SK-N-SH (cell line): Measurements from ENCODE around the gene ZNF235. TPM values are rescaled to one million over a fixed set of nuclear protein-coding genes. Genes with fewer than 3 reads are reported as not detected.

Experiments
- CTCF ChIA-PET: fragments of 300-600, 350-600 bp; formaldehyde crosslinking; extraction: SDS; loops from one replicate; lab custom pipeline; 2021; lab: Yijun Ruan, JAX
- POLR2A ChIA-PET: fragments of 350-600 bp; sonication (Branson Sonifier 250); formaldehyde crosslinking; extraction: SDS; loops from one replicate; lab custom pipeline; 2020; ENCODE audit warnings: antibody characterized with exemption, inconsistent platforms; lab: Yijun Ruan, JAX
- DNase-seq: peaks from one replicate; pipeline ENCODE4 v3.0.0; 2012
- H2AFZ ChIP-seq: fragments of 200-600 bp; sonication (generic); 2 replicates; pipeline ENCODE4 v1.8.1; 2016; ENCODE audit warnings: antibody characterized with exemption, mild to moderate bottlenecking, low read depth
- H3F3A ChIP-seq: fragments of 200-600 bp; sonication (generic); replicated peaks from 2 replicates; pipeline ENCODE3; 2016; ENCODE audit warnings: antibody characterized with exemption, mild to moderate bottlenecking; ENCODE audit not compliant: insufficient read depth
- H3K27ac ChIP-seq, 2 experiments: fragments of 200-500 bp in 1 of 2; fragments of 200-600 bp in 1 of 2; sonication (Bioruptor generic) in 1 of 2; sonication (generic), shearing (Covaris generic) in 1 of 2; 2 replicates each; pipeline versions ENCODE4 v1.5.1 to v1.6.1; 2014 to 2016; ENCODE audit warnings: low read depth in 2 of 2, inconsistent platforms in 1 of 2, low read length in 1 of 2, mild to moderate bottlenecking in 1 of 2, mixed read lengths in 1 of 2
- H3K27me3 ChIP-seq: fragments of 200-600 bp; sonication (generic), shearing (Covaris generic); 2 replicates; pipeline ENCODE4 v1.6.1; 2016; ENCODE audit warnings: mixed run types; ENCODE audit not compliant: insufficient read depth
- H3K36me3 ChIP-seq, 2 experiments: fragments of 200-500 bp in 1 of 2; fragments of 200-600 bp in 1 of 2; sonication (Bioruptor generic) in 1 of 2; sonication (generic) in 1 of 2; replicated peaks in 1 of 2; 2 replicates each; pipeline versions ENCODE3 to v1.5.1; 2014 to 2016; ENCODE audit warnings: low read length in 1 of 2, mild to moderate bottlenecking in 1 of 2; ENCODE audit not compliant: insufficient read depth in 2 of 2, control insufficient read depth in 1 of 2
- H3K4me1 ChIP-seq, 2 experiments: fragments of 200-500 bp in 1 of 2; fragments of 200-600 bp in 1 of 2; sonication (Bioruptor generic) in 1 of 2; sonication (generic), shearing (Covaris generic) in 1 of 2; 2 replicates each; pipeline versions ENCODE4 v1.5.1 to v1.6.1; 2014 to 2016; ENCODE audit warnings: low read depth in 1 of 2, low read length in 1 of 2, mixed run types in 1 of 2; ENCODE audit not compliant: insufficient read depth in 2 of 2, control insufficient read depth in 1 of 2
- H3K4me2 ChIP-seq: fragments of 200-600 bp; sonication (generic), shearing (Covaris generic); 2 replicates; pipeline ENCODE4 v1.6.1; 2017; ENCODE audit warnings: mixed run types
- H3K4me3 ChIP-seq, 2 experiments: fragments of 200-500 bp in 1 of 2; fragments of 200-600 bp in 1 of 2; sonication (Bioruptor generic) in 1 of 2; sonication (generic), shearing (Covaris generic) in 1 of 2; 2 replicates each; pipeline versions ENCODE4 v1.5.1 to v1.8.1; 2014 to 2016; ENCODE audit warnings: low read depth in 2 of 2, inconsistent platforms in 1 of 2, low read length in 1 of 2, mild to moderate bottlenecking in 1 of 2, mixed read lengths in 1 of 2, moderate library complexity in 1 of 2
- H3K79me2 ChIP-seq: fragments of 200-600 bp; sonication (generic); 2 replicates; pipeline ENCODE4 v1.8.1; 2017; ENCODE audit warnings: mild to moderate bottlenecking; ENCODE audit not compliant: insufficient read depth
- H3K9ac ChIP-seq: fragments of 200-600 bp; sonication (generic); 2 replicates; pipeline ENCODE4 v1.6.1; 2017; ENCODE audit warnings: mixed run types
- H3K9me2 ChIP-seq: fragments of 200-600 bp; sonication (generic); 2 replicates; pipeline ENCODE4 v1.6.1; 2017; ENCODE audit warnings: mixed run types
- H3K9me3 ChIP-seq: fragments of 200-600 bp; sonication (generic); 2 replicates; pipeline ENCODE4 v1.6.1; 2017; ENCODE audit warnings: mixed run types, mild to moderate bottlenecking, moderate library complexity
- H4K20me1 ChIP-seq: fragments of 200-600 bp; sonication (generic); 2 replicates; pipeline ENCODE4 v1.6.1; 2017; ENCODE audit warnings: mild to moderate bottlenecking, mixed run types; ENCODE audit not compliant: insufficient read depth
- CHD2 ChIP-seq: fragments of 150-350 bp; IDR thresholded peaks from 2 replicates; pipeline ENCODE4 v1.6.1; 2018; ENCODE audit warnings: low read length; ENCODE audit not compliant: partially characterized antibody
- EP300 ChIP-seq, 2 experiments: IDR thresholded peaks; 2 replicates each; pipeline versions ENCODE4 v1.4.0 to v1.6.1; 2012; ENCODE audit warnings: borderline replicate concordance in 1 of 2, low read depth in 1 of 2, low read length in 1 of 2
- EZH2phosphoT487 ChIP-seq: fragments of 200-600 bp; sonication (generic); IDR thresholded peaks from 2 replicates; pipeline ENCODE4 v1.6.1; 2017; ENCODE audit warnings: low read depth, mixed run types, mild to moderate bottlenecking, antibody characterized with exemption, moderate library complexity, borderline replicate concordance
- FOSL2 ChIP-seq: IDR thresholded peaks from 2 replicates; pipeline ENCODE4 v1.4.0; 2012; ENCODE audit warnings: low read depth, mild to moderate bottlenecking, moderate library complexity, borderline replicate concordance
- FOXJ3 ChIP-seq: sonication (generic); formaldehyde crosslinking; IDR thresholded peaks from 2 replicates; pipeline ENCODE4 v1.5.1; 2020; ENCODE audit warnings: mild to moderate bottlenecking, missing genetic modification reagents
- GABPA ChIP-seq: IDR thresholded peaks from 2 replicates; pipeline ENCODE4 v1.4.0; 2012; ENCODE audit warnings: low read depth, mild to moderate bottlenecking
- MEF2A ChIP-seq: IDR thresholded peaks from 2 replicates; pipeline ENCODE4 v1.4.0; 2012; ENCODE audit warnings: low read depth, borderline replicate concordance
- MXI1 ChIP-seq: IDR thresholded peaks from 2 replicates; pipeline ENCODE4 v1.6.1; 2012; ENCODE audit warnings: mild to moderate bottlenecking, low read depth, low read length, improper control_type of control experiment
- RFX5 ChIP-seq: IDR thresholded peaks from 2 replicates; pipeline ENCODE4 v1.6.1; 2012; ENCODE audit warnings: mild to moderate bottlenecking, improper control_type of control experiment, low read length
- RXRA ChIP-seq: IDR thresholded peaks from 2 replicates; pipeline ENCODE4 v1.4.0; 2012; ENCODE audit warnings: low read depth, mild to moderate bottlenecking, borderline replicate concordance
- SMC3 ChIP-seq: IDR thresholded peaks from 2 replicates; pipeline ENCODE4 v1.6.1; 2012; ENCODE audit warnings: low read depth, low read length, improper control_type of control experiment
- TCF12 ChIP-seq: IDR thresholded peaks from 2 replicates; pipeline ENCODE4 v1.4.0; 2012
- TEAD4 ChIP-seq: IDR thresholded peaks from 2 replicates; pipeline ENCODE4 v1.4.0; 2012; ENCODE audit warnings: mild to moderate bottlenecking, borderline replicate concordance; ENCODE audit not compliant: insufficient read depth
- WGBS: methylation state at CpG from one replicate; pipeline ENCODE4 v1.1.6; 2017; ENCODE audit warnings: low lambda C conversion rate; 5-methylcytosine and 5-hydroxymethylcytosine counted together
- polyA plus RNA-seq, 3 experiments: library from polyadenylated mRNA; depleted of rRNA; stranded (reverse); fragments of >200 nt; gene quantifications; 2 replicates each; pipeline ENCODE4 v1.2.3, GENCODE V29; 2012
- TF ChIP-seq, protein P1 (sequence below): fragments of 150-350 bp; IDR thresholded peaks from 2 replicates; pipeline ENCODE4 v1.6.1; 2017; ENCODE audit warnings: antibody characterized with exemption, low read length, low read depth, borderline replicate concordance
- TF ChIP-seq, protein P2 (sequence below): IDR thresholded peaks from 2 replicates; pipeline ENCODE4 v1.4.0; 2012; ENCODE audit warnings: low read depth, borderline replicate concordance
- TF ChIP-seq, protein P3 (sequence below): IDR thresholded peaks from 2 replicates; pipeline ENCODE4 v1.4.0; 2012; ENCODE audit warnings: low read depth, borderline replicate concordance
- TF ChIP-seq, protein P4 (sequence below): IDR thresholded peaks from 2 replicates; pipeline ENCODE4 v1.4.0; 2012; ENCODE audit warnings: low read depth
- TF ChIP-seq, protein P5 (sequence below): fragments of 150-350 bp; IDR thresholded peaks from 2 replicates; pipeline ENCODE4 v1.6.1; 2016; ENCODE audit warnings: mild to moderate bottlenecking, low read depth, low read length

ZNF235 gene
- polyA plus RNA-seq, 1 of the 3 experiments (the other 2 are of a cell fraction): 2.7 TPM

DNA sequence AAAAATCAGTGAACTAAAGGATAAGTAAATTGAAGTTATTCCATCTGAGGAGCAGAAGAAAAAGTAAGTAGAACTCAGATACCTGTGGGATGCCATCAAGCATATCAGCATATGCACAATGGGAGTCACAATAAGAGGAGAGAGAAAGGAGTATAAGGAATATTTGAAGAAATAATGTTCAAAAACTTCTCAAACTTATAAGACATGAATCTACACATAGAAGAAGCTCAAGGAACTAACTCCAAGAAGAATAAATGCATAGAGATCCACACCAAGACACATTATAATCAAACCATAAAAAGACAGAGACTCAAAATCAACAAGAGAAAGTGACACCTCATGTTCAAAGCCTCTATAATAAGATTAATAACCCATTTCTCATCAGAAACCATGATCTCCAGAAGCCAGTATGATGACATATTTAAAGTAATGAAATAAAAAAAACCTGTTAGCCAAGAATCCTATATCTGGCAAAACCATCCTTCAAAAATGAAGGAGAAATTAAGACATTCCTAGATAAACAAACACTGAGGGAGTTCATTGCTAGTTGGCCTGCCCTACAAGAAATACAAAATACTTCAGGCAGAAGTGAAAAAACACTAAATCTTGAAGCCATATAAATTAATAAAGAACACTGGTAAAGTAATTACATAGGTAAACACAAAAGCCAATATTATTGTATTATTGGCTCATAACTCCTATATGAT, 49.0 kb downstream of the ZNF235 start:
- no peaks in the 10 kb centered on the region for H3K79me2 ChIP-seq
- ChIA-PET POLR2A (no interaction called here), CTCF (no interaction called here)
- H3K9me3 ChIP-seq: peaks cover 11% of the 10 kb centered on the region; the same call in 1 of the 2 replicates
- H3K27me3 ChIP-seq: no peaks in the 10 kb centered on the region
- H3K4me2 ChIP-seq: no peak overlapping the region
- H4K20me1 ChIP-seq: no peaks in the 10 kb centered on the region
- no peak overlapping the region for H3K9ac ChIP-seq
- H3K4me3 ChIP-seq: no peak overlapping the region
- no peak overlapping the region for H3K27ac ChIP-seq
- H3K4me1 ChIP-seq: peaks cover 0 to 4% of the 10 kb centered on the region in 2 experiments; a peak in 1 of 4 replicates
- DNase-seq: no peak
- no peaks in the 10 kb centered on the region for H3F3A ChIP-seq
- TF ChIP-seq GABPA (no peak), TEAD4 (no peak), RFX5 (no peak), MEF2A (no peak)
- TF ChIP-seq, protein P1, sequence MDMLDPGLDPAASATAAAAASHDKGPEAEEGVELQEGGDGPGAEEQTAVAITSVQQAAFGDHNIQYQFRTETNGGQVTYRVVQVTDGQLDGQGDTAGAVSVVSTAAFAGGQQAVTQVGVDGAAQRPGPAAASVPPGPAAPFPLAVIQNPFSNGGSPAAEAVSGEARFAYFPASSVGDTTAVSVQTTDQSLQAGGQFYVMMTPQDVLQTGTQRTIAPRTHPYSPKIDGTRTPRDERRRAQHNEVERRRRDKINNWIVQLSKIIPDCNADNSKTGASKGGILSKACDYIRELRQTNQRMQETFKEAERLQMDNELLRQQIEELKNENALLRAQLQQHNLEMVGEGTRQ: no peak
- H2AFZ ChIP-seq: no peak overlapping the region
- no peaks in the 10 kb centered on the region for H3K36me3 ChIP-seq
- H3K9me2 ChIP-seq: no peaks in the 10 kb centered on the region

DNA sequence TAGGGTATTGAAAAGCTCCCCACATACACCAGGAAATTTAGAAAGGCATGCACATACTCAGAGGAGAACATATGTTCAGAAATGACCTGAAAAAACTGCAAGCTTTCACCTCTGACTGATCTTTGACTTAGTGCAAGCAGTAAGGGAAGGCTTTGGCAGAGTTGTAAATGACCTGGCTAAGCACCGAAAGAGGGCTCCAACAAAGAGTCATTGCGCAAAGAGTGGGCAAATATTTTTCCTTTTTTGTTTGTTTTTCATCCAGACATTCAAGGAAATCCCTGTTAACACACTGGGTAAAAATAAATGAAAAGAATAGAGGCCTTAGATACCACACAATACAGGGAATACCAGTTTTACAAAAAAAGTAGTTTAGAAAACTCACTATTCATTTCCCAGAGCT, 50.3 kb downstream of the ZNF235 start:
- Histone ChIP-seq H3K27ac (no peak overlapping the region), H3K27me3 (no peaks in the 10 kb centered on the region), H4K20me1 (no peaks in the 10 kb centered on the region), H3F3A (no peaks in the 10 kb centered on the region), H3K4me1 (no peaks in the 10 kb centered on the region), H3K4me2 (no peak overlapping the region), H3K9me2 (no peaks in the 10 kb centered on the region), H2AFZ (no peak overlapping the region), H3K9ac (no peak overlapping the region), H3K79me2 (no peaks in the 10 kb centered on the region), H3K4me3 (no peak overlapping the region), H3K36me3 (peaks cover under 1 to 5% of the 10 kb centered on the region in 2 experiments), H3K9me3 (peaks cover 12% of the 10 kb centered on the region; the same call in 1 of the 2 replicates)
- CTCF ChIA-PET: no interaction called here
- WGBS: 85% methylated on average over 2 of the region's 2 CpGs
- TF ChIP-seq MXI1 (no peak), EZH2phosphoT487 (no peak), TEAD4 (no peak), MEF2A (no peak), EP300 (IDR thresholded peaks at IDR 0.05; ENCODE audit: borderline replicate concordance in 1 of 2, low read depth in 1 of 2, low read length in 1 of 2) (no peak), RXRA (no peak), FOXJ3 (CRISPR knock-in tag) (no peak), FOSL2 (no peak), SMC3 (no peak), TCF12 (no peak), CHD2 (no peak)
- TF ChIP-seq, protein P2, sequence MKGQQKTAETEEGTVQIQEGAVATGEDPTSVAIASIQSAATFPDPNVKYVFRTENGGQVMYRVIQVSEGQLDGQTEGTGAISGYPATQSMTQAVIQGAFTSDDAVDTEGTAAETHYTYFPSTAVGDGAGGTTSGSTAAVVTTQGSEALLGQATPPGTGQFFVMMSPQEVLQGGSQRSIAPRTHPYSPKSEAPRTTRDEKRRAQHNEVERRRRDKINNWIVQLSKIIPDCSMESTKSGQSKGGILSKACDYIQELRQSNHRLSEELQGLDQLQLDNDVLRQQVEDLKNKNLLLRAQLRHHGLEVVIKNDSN: no peak
- TF ChIP-seq, protein P1: no peak
- TF ChIP-seq, protein P3, sequence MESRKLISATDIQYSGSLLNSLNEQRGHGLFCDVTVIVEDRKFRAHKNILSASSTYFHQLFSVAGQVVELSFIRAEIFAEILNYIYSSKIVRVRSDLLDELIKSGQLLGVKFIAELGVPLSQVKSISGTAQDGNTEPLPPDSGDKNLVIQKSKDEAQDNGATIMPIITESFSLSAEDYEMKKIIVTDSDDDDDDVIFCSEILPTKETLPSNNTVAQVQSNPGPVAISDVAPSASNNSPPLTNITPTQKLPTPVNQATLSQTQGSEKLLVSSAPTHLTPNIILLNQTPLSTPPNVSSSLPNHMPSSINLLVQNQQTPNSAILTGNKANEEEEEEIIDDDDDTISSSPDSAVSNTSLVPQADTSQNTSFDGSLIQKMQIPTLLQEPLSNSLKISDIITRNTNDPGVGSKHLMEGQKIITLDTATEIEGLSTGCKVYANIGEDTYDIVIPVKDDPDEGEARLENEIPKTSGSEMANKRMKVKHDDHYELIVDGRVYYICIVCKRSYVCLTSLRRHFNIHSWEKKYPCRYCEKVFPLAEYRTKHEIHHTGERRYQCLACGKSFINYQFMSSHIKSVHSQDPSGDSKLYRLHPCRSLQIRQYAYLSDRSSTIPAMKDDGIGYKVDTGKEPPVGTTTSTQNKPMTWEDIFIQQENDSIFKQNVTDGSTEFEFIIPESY: no peak
- TF ChIP-seq, protein P4, sequence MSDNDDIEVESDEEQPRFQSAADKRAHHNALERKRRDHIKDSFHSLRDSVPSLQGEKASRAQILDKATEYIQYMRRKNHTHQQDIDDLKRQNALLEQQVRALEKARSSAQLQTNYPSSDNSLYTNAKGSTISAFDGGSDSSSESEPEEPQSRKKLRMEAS: no peak
- TF ChIP-seq, protein P5, sequence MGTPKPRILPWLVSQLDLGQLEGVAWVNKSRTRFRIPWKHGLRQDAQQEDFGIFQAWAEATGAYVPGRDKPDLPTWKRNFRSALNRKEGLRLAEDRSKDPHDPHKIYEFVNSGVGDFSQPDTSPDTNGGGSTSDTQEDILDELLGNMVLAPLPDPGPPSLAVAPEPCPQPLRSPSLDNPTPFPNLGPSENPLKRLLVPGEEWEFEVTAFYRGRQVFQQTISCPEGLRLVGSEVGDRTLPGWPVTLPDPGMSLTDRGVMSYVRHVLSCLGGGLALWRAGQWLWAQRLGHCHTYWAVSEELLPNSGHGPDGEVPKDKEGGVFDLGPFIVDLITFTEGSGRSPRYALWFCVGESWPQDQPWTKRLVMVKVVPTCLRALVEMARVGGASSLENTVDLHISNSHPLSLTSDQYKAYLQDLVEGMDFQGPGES: no peak
- no peak for DNase-seq
- POLR2A ChIA-PET: no interaction called here
